GDM1 (cell line): ENCODE measurements around the gene ST3GAL3.

Experiments used
- DNase-seq: peaks from one replicate; lab custom pipeline; 2025; lab: John Stamatoyannopoulos, UW

Gene ST3GAL3

DNA sequence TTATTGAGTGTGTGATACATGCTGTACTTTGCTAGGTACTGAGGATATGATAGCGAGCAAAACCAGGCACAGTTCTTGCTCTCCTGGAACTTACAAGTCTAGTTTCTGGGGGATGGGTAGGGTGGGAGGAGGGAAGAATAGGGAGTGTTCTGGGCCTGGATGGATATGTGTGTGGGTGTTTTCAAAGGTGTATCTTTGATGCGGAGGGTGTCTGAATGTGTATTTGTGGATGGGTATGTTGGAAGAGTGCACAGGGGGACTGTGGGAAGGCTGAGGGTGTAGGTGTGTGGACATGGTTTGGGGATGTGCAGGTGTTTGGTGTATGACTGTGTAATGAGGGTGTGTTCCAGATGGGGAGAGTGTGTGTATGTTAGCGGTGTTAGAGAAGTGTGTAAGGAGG, 258.0 kb downstream of the ST3GAL3 start:
- no peak for DNase-seq

DNA sequence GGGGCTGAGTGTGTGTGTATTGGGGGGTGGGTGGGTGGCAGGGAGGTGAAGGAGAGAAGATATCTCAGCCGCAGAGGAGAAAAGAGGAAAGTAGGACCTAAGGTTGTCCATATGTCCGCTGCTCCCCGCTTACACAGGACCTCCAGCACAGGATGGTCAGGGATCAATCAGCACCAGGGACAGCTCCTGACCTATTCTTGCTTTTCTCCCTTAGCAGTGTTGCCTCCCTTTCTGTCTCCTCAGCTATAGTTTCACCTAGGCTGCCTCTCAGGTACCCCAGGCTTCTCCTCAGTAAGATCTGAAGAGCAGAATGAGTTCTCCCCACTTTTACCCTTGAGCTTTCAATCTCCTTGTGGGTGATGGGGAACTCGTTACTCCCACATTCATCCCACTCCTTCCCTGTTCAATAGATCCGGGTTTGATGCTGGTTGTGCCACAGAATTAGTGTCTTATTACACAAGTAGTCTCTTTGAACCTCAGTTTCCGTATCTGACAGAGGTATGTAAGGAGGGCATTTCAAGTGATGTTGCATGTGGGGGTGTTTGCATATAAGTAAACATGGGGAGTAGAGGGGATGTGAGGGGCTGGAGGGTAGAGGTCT, 261.1 kb downstream of the ST3GAL3 start:
- no peak for DNase-seq

DNA sequence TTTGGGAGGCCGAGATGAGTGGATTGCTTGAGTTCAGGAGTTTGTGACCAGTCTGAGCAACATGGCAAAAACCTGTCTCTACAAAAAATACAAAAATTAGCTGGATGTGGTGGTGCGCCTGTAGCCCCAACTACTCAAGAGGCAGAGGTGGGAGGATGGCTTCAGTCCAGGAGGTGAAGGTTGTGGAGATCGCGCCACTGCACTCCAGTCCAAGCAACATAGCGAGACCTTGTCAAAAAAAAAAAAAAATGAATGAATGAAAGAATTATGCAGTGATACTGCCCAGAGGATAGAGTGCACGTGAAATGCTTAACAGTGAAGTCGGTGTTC, 262.0 kb downstream of the ST3GAL3 start:
- DNase-seq: no peak

GRCh38 chr1:43969746-43970466, 262.6 kb downstream of the ST3GAL3 start, which contains the start of gene DPH2:
Gene DPH2, plus strand, starts transcription at chr1:43970010. Its CDS starts 166 bp downstream, at chr1:43970176.
- DNase-seq: peak; percentile 92

DNA sequence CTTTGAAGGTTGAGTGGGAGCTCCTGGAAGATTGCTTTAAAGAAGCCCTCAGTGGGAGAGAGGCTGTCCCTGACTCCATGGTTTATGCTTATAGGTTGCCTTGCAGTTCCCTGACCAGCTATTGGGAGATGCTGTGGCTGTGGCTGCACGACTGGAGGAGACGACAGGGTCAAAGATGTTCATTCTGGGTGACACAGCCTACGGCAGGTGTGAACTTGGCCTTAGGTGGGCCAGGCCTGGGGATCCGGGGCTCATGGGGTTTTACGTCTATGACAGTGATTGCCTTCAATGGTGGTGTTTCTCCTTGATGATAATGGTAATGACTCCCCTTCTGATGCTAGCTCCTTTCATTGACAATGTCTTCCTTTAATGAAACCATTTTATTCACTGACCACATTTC, 263.2 kb downstream of the ST3GAL3 start:
- no peak for DNase-seq

DNA sequence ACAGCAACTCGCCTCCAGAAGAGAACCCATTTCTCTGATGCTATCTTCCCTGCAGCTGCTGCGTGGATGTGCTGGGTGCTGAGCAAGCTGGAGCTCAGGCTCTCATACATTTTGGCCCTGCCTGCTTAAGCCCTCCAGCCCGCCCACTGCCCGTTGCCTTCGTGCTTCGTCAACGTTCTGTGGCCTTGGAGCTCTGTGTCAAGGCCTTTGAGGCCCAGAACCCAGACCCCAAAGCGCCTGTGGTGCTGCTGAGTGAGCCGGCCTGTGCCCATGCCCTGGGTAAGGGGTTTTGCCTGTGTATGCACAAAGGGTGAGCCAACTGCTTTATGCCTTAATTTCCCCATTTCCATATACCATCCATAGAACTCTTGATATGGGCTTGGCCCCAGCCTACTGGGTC, 263.6 kb downstream of the ST3GAL3 start:
- DNase-seq: no peak

DNA sequence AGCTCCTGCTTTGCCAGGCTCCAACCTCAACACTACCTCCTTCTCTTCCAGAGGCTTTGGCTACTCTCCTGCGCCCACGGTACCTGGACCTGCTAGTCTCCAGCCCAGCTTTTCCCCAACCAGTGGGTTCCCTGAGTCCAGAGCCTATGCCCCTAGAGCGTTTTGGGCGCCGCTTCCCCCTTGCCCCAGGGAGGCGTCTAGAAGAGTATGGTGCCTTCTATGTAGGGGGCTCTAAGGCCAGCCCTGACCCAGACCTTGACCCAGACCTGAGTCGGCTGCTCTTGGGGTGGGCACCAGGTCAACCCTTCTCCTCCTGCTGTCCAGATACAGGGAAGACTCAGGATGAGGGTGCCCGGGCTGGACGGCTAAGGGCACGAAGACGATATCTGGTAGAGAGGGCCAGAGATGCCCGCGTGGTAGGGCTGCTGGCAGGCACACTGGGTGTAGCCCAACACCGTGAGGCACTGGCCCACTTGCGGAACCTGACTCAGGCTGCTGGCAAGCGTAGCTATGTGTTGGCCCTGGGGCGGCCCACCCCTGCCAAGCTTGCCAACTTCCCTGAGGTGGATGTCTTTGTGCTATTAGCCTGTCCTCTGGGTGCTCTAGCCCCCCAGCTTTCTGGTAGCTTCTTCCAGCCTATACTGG, 264.1 kb downstream of the ST3GAL3 start:
- no peak for DNase-seq

GRCh38 chr1:43973981-43974442, 266.7 kb downstream of the ST3GAL3 start:
- DNase-seq: no peak

GRCh38 chr1:43974443-43975248, 267.3 kb downstream of the ST3GAL3 start, which contains the start of gene ATP6V0B:
Gene ATP6V0B, plus strand, starts transcription at chr1:43974960. Its CDS starts 81 bp downstream, at chr1:43975041.
- DNase-seq: peak; percentile 88

DNA sequence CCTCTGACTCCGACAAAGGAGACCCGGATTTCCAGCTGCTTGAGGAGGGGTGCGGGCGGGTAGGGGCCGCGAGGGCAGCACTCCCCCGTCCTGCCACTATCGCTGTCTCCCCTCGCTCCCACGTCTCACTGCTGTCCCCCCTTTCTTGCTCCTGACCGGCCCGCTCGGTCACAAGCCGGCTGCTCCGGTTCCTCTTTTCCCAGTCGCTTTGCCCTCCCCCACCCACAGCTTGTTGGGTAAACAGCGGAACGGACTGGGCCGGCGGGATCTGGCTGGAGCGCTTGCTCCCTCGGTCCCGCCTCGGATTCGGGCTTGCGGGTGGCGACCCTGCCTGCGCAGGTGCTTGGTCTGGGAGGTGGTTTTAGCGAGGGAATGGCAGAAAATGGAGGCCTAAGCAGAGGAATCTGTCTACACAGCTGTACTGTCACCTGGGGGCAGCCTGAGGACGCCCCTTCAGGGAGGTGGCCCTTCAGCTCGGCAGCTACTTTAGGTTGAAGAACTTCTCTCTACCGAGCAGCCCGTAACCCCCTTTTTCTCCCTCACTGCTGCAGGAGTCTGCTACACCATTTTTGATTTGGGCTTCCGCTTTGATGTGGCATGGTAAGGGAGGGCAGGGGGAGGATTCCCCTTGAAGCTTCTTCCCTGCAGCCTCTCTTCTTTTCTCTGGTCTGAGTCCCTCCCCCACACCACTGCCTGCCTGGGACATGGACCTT, 268.1 kb downstream of the ST3GAL3 start:
- DNase-seq: peak; percentile 18

- no peak for DNase-seq
Observed at GRCh38 chr1:43976045-43976444, 268.7 kb downstream of the ST3GAL3 start.

DNA sequence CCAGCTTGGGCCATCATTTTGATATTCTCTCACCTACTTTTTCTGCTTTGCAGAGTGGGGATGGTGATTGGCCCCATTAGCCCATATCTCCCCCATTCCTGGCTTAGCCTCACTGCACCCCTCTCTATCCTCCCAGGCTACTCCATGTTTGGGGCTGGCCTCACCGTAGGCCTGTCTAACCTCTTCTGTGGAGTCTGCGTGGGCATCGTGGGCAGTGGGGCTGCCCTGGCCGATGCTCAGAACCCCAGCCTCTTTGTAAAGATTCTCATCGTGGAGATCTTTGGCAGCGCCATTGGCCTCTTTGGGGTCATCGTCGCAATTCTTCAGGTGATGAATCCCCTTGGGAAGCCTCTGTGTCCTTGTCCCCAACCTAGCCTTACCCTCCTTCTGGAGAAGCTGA, 269.6 kb downstream of the ST3GAL3 start:
- no peak for DNase-seq

- DNase-seq: no peak
Observed at GRCh38 chr1:43977376-43978263, 270.3 kb downstream of the ST3GAL3 start.

- no peak for DNase-seq
Observed at GRCh38 chr1:43978264-43978550, 270.9 kb downstream of the ST3GAL3 start.

GRCh38 chr1:43978551-43979260, 271.4 kb downstream of the ST3GAL3 start, which contains the start of gene B4GALT2:
Gene B4GALT2, plus strand, starts transcription at chr1:43979210. Its CDS starts 1,951 bp downstream, at chr1:43981161.
- DNase-seq: no peak

GRCh38 chr1:43979261-43979527, 271.9 kb downstream of the ST3GAL3 start:
- no peak for DNase-seq

- DNase-seq: no peak
Observed at GRCh38 chr1:43979528-43980254, 272.4 kb downstream of the ST3GAL3 start.

- DNase-seq: no peak
Observed at GRCh38 chr1:43980255-43981134, 273.2 kb downstream of the ST3GAL3 start.
